Fibroblast of skin of left biceps (primary cell): ENCODE data around the gene LBH.

ENCODE experiments used
- DNase-seq, 2 experiments: peaks; one replicate each; pipeline ENCODE4 v3.0.0-alpha.2; 2013; ENCODE audit warnings: low read depth in 2 of 2

Gene LBH

GRCh38 chr2:30273574-30273929 lies 42.2 kb downstream of the LBH start:
- no peak for DNase-seq

GRCh38 chr2:30275256-30275655 lies 43.9 kb downstream of the LBH start:
- no peak for DNase-seq

DNA sequence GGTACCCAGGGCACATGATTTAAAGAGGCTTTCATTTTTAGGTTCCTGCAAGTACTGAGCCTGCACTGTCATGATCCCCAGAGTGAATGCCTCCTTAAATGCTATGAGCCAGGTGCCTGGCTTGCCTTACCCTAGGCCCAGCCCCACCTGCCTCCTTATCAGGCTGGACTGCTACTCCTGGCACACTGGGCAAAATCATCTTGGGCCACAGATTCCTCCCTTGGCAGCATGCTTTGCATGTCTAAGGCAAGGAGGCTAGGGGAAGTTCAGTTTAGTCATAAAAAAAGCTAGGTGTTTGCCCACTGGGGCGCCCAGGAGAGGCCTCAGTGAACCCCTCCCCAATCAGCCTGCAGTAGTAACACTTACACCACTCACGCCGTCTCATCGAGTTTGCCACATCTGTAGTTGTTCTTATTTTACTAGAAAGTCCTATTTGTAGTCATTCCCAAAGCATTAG lies 45.1 kb downstream of the LBH start:
- DNase-seq, result no peak

DNA sequence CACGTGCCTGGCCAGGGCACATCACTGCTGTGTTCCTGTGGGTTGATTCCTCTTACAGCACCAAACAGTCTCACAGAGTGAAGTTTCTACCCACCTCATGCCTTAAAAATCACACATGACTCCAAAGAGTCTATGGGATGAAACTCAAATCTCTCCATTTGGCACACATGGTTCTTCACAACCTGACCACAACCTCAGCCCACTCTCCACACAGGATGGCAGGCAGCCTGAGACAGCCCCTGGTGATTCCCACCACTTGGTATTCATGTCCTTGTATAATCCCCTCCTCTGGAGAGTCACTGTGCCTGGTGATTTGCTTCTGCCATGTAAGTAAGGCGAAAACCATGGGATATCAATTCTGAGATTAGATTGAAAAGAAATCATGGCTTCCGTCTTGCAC lies 46.2 kb downstream of the LBH start:
- DNase-seq, result no peak

- DNase-seq, result no peak
Observed at GRCh38 chr2:30278419-30278818, 47.1 kb downstream of the LBH start.

GRCh38 chr2:30280596-30281434 lies 49.5 kb downstream of the LBH start:
- DNase-seq, result no peak

- no peak for DNase-seq
Observed at GRCh38 chr2:30282081-30282480, 50.7 kb downstream of the LBH start.

DNA sequence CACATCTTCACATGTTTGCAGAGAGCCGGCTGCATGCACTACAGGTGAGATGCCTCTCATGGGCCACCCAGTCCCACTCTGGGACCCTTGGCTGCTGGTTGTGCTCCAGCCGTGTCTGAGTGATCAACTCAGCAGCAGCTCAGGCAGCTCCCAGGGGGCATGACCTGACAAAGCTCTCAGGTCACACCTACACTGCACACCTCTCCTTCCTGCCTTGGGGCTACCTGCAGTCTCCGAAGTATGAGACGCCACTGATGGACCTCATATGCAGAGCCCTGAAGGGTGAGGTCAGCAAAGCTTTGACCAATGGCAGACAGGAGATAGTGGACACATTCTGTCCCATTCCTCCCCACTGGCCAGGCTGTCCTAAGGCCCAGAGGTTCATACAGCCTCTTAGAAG lies 51.4 kb downstream of the LBH start:
- DNase-seq, result no peak

DNA sequence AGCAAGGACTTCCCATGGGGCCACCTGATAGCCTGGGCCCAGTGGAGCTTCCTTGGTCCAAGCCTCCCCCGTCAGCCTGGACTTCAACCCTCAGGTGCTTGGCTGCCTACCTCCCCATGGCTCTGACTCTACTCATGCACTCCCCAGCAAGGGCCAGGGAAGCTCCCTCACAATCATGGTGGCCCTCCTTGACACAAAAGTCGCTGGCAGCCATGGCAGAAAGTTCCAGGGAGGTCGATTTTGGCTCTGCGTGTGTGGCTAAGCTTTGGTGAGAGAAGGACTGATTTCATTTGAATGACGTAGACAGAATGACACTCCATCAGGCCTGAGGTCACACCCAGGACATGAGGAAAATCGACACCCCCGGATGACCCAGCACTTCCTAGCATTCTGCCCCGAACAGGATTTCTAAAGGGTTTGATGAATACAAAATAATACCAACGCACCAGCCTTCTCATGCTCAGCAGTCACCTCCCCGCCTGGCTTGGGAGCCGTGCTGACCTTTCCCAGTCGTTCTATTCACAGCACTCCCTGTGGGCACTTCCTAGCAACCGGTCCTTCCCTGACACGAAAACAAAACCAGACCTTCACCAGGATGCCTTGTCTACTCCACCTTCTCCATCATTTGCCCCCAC lies 52.7 kb downstream of the LBH start:
- DNase-seq, result no peak

- DNase-seq, result no peak
Observed at GRCh38 chr2:30285758-30286157, 54.4 kb downstream of the LBH start.

DNA sequence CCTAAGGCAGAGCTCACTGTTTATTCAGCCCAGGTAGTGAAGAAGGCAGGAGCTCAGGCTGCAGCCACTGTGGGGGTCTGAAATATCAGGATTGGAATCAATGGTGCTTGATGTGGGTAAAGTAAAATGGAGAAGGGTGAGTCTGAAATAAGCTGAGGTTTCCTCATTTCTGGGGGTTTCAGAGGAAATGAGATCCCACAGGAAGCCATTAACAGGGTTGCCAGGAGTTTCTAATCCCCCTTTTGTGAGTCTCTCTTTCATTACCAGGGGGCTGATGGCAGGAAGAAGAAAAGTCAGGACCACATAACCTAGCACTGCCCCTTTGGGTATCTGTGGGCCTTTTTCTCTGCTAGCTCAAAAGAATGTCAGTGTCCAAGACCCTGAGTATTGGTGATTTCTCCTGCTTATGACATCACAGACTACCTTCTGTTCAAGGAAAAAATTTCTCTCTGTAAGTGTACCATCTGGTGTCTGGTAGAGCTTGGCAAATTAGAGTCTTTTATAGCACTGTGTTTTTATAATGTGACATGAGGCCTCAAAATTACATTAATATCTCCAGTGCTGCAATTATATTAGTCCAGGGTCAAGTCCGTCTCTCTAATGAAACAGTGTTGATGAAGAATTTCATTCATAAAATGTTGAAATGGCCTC lies 56.0 kb downstream of the LBH start:
- no peak for DNase-seq

DNA sequence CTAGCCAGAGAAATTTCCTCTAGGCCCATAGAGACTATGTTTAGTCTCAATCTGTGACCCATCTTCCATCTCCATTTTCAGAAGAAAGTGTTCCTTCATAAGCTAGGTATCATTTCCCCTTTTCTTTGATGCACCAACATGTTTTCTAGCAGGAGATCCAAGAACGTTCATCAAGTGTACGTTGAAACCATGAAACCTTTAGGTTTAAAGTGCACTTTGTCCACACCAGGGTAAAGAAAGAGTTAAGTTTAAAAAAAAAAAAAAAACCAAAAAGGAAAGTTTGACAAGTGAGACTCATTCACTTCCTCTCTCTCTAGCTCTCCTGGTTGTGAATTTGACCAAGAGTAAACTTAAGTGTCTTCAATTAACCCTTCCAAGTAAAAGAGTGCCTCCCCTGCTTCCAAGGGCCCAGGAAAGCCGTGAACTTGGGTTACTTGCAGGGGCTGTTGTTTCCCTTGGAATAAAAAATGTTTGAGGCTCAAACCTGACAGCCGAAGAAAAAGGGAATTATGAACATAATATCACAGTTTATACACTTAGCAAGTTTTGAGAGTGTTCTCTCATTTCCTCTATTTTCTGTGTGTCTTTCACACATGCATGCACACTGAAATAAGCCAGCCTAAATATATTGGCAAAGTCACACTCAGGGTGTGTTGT lies 56.7 kb downstream of the LBH start:
- DNase-seq, result no peak

- no peak for DNase-seq
Observed at GRCh38 chr2:30288561-30288960, 57.2 kb downstream of the LBH start.

- DNase-seq, result peak in 1 of 2 experiments; percentile 32
Observed at GRCh38 chr2:30293303-30293921, 62.1 kb downstream of the LBH start.

DNA sequence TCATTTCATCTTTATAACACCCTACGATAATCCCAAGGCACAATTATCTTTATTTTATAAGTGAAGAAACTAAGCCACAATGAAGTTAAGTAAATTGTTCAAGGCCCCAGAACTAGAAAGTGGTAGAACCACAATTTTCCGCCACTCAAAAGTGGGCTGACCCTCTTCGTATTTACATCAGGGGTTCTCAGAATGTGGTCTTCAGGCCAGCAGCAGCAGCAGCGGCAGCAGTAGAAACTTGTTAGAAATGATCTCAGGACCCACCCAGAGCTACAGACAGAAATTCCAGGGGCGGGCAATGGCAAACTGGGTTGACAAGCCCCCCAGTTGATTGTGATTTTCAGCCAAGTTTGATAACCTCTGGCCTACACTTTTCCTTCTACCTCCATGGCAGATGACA lies 62.8 kb downstream of the LBH start:
- DNase-seq, result no peak

DNA sequence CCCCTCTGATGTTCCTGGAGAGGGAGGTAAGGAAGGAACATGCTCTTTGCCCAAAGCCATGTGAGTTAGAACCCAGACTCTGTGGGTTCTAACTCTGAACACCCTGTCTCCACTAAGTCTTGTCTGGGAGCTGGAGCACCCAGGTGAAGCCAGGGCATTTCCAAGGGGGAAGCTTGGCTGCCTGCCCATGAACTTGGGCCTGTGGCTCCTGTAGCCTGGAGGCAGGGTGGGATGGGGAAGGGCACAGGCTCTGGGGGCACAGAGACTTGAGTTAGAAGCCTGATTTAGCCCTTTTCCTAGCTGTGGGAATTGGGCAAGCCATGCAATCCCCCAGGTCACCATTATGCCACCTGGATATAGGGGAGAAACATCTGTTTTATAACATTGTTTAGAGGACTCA lies 65.2 kb downstream of the LBH start:
- no peak for DNase-seq

DNA sequence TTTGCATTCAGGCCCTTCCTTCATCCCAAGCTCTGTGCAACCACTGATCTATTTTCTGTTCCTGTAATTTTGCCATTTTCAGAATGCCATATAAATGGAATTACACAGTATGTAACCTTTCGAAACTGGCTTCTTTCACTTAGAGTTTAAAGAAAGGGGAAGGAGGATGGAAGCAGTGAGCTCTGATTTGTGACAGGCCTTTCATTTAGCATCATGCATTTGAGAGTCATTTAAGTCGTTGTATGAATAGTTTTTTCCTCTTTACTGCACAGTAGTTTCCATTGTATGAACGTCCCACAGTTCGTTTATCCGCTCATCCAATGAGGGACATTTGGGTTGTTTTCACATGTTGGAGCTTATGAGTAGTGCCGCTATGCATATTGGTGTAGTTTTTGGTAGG lies 67.0 kb downstream of the LBH start:
- DNase-seq, result no peak

GRCh38 chr2:30300122-30300455 lies 68.8 kb downstream of the LBH start:
- DNase-seq, result no peak

- DNase-seq, result peak; percentile 86 to 88
Observed at GRCh38 chr2:30300456-30301221, 69.3 kb downstream of the LBH start.

GRCh38 chr2:30301551-30301950 lies 70.2 kb downstream of the LBH start:
- DNase-seq, result no peak

DNA sequence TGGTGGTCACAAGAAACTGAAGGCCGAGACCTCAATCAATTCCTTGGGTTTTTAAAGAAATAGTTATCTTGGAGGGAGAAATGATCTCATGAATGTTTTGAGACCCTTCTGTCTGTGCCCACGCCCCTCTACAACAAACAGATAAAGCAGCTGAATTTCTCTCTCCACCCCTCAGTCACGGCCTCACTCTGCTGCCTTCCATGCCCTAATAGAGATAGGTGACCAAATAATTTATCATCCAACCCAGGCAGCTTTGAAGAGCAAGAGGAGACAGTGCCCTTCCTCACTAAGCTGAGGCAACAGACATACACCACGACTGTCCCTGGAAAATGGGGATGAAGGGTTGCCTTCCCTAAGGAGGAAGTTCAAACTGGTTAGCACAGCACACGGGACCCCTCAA lies 71.2 kb downstream of the LBH start:
- no peak for DNase-seq
